AG09309 (cell line): ENCODE results near the gene ARHGAP40.

Experiments
- DNase-seq: peaks from one replicate; pipeline ENCODE4 v3.0.0-alpha.2; 2010; ENCODE audit warnings: low read depth
- H3K4me3 ChIP-seq: 2 replicates; pipeline ENCODE4 v1.5.1; 2011; ENCODE audit warnings: mild to moderate bottlenecking, low read depth, low read length, moderate library complexity; ENCODE audit not compliant: control insufficient read depth
- CTCF ChIP-seq: IDR thresholded peaks from 2 replicates; pipeline ENCODE4 v1.5.1; 2011; ENCODE audit warnings: mild to moderate bottlenecking, low read depth, low read length, inconsistent platforms; ENCODE audit not compliant: insufficient read depth, control insufficient read depth; ENCODE audit errors: missing control alignments

The ARHGAP40 gene

GRCh38 chr20:38579921-38580320 lies 21.7 kb upstream of the ARHGAP40 start:
- DNase-seq, result no peak
- no peak overlapping the region for H3K4me3 ChIP-seq
- no peak for TF ChIP-seq CTCF

- DNase-seq, result no peak
- TF ChIP-seq CTCF, result no peak
- H3K4me3 ChIP-seq, result no peak within 1 kb of the TSS
Measured at GRCh38 chr20:38581013-38581412, 20.6 kb upstream of the ARHGAP40 start, which contains the start of gene ADIG. Gene ADIG, plus strand, starts transcription at chr20:38581197. Its CDS starts 54 bp downstream, at chr20:38581251.

GRCh38 chr20:38581830-38582358 lies 19.7 kb upstream of the ARHGAP40 start:
- no peak for DNase-seq
- no peak for TF ChIP-seq CTCF
- H3K4me3 ChIP-seq, result no peak overlapping the region

GRCh38 chr20:38583306-38583705 lies 18.3 kb upstream of the ARHGAP40 start:
- no peak overlapping the region for H3K4me3 ChIP-seq
- TF ChIP-seq CTCF, result no peak
- DNase-seq, result no peak

- DNase-seq, result no peak
- H3K4me3 ChIP-seq, result no peak overlapping the region
- no peak for TF ChIP-seq CTCF
Measured at GRCh38 chr20:38584099-38584763, 17.4 kb upstream of the ARHGAP40 start.

- H3K4me3 ChIP-seq, result no peak overlapping the region
- DNase-seq, result no peak
- TF ChIP-seq CTCF, result no peak
Measured at GRCh38 chr20:38585404-38586180, 16.0 kb upstream of the ARHGAP40 start.
